BJ (cell line): Measurements from ENCODE around the gene EXD3. TPM values are rescaled to one million over a fixed set of nuclear protein-coding genes. Genes with fewer than 3 reads are reported as not detected.
"Not testable (repeated sequence)": the region's sequence is repeated elsewhere in the genome, so short reads cannot be mapped to it uniquely, and the experiment has no call there.

ENCODE experiments used
- CTCF ChIA-PET: fragments of 350-600 bp; formaldehyde crosslinking; extraction: SDS; loops from one replicate; lab custom pipeline; 2021; ENCODE audit warnings: antibody characterized with exemption, inconsistent platforms; lab: Yijun Ruan, JAX
- POLR2A ChIA-PET: fragments of 300-600 bp; sonication (Branson Sonifier 250); formaldehyde crosslinking; extraction: SDS; loops from one replicate; lab custom pipeline; 2021; ENCODE audit warnings: antibody characterized with exemption; lab: Charles Lee
- DNase-seq: peaks from one replicate; pipeline ENCODE4 v3.0.0-alpha.2; 2011; ENCODE audit warnings: low read depth
- H3K27me3 ChIP-seq: 2 replicates; pipeline ENCODE4 v1.6.0; 2011; ENCODE audit warnings: low read length; ENCODE audit not compliant: control insufficient read depth, insufficient read depth
- H3K36me3 ChIP-seq: 2 replicates; pipeline ENCODE4 v1.5.1; 2011; ENCODE audit warnings: low read length; ENCODE audit not compliant: control insufficient read depth, insufficient read depth
- H3K4me3 ChIP-seq: 2 replicates; pipeline ENCODE4 v1.5.1; 2011; ENCODE audit warnings: low read depth, mild to moderate bottlenecking, control low read depth, low read length
- CTCF ChIP-seq: IDR thresholded peaks from 2 replicates; pipeline ENCODE4 v1.5.1; 2011; ENCODE audit warnings: low read depth, mild to moderate bottlenecking, control low read depth, inconsistent platforms, low read length, moderate library complexity; ENCODE audit not compliant: insufficient read depth
- polyA minus RNA-seq: library from RNA; depleted of rRNA, polyadenylated mRNA; stranded (reverse); fragments of >200 nt; gene quantifications from 2 replicates; pipeline ENCODE4 v1.2.3, GENCODE V29; 2011; rRNA and poly(A)+ RNA removed
- polyA plus RNA-seq: library from polyadenylated mRNA; depleted of rRNA; stranded (reverse); fragments of >200 nt; gene quantifications from 2 replicates; pipeline ENCODE4 v1.2.3, GENCODE V29; 2011; rRNA removed

Gene EXD3
- polyA plus RNA-seq (4.9 and 5.4 TPM in 2 replicates), polyA minus RNA-seq (2.2 and 3.3 TPM in 2 replicates)

- TF ChIP-seq CTCF, result peak; percentile 48
- Histone ChIP-seq H3K4me3 (peak within 1 kb of the TSS; percentile 73), H3K27me3 (no peaks in the 10 kb centered on the region), H3K36me3 (no peaks in the 10 kb centered on the region)
- DNase-seq, result peak; percentile 19
- CTCF ChIA-PET, result interaction anchor here (0.5 to 3.8 kb wide), 26 partner anchors 8 to 186 kb away, joined by 3 to 27 read pairs (median 4); partner anchors contain the start of genes ENTPD8 and TOR4A
- POLR2A ChIA-PET, result interaction anchor here (0.5 kb wide), 1 partner anchor 48 kb away, joined by 3 read pairs; no protein-coding TSS in a partner anchor
These were observed at the start of gene EXD3, which contains the start of gene NOXA1 for GRCh38 chr9:137422604-137423513. EXD3 (minus strand) TSS chr9:137423162; CDS start chr9:137395357, 27,805 bp downstream. NOXA1 (plus strand) TSS chr9:137423393; CDS start chr9:137423530, 137 bp downstream.

- H3K36me3 ChIP-seq, result no peaks in the 10 kb centered on the region
- ChIA-PET POLR2A (interaction anchor here (0.7 kb wide), 1 partner anchor 48 kb away, joined by 3 read pairs; the partner anchor contains the start of gene EXD3), CTCF (no interaction called here)
- H3K27me3 ChIP-seq, result no peaks in the 10 kb centered on the region
- no peak overlapping the region for H3K4me3 ChIP-seq
- no peak for DNase-seq
- no peak for TF ChIP-seq CTCF
These were observed 47.8 kb upstream of the EXD3 start for GRCh38 chr9:137470785-137471184.

GRCh38 chr9:137467896-137468295 is 44.9 kb upstream of the EXD3 start:
- POLR2A ChIA-PET, result no interaction called here

GRCh38 chr9:137467161-137467581 is 44.2 kb upstream of the EXD3 start:
- ChIA-PET POLR2A (no interaction called here), CTCF (no interaction called here)
- TF ChIP-seq CTCF, result no peak
- no peaks in the 10 kb centered on the region for H3K36me3 ChIP-seq
- no peak for DNase-seq
- H3K4me3 ChIP-seq, result no peak overlapping the region
- H3K27me3 ChIP-seq, result no peaks in the 10 kb centered on the region

More at GRCh38 chr9:137467896-137468295, 44.9 kb upstream of the EXD3 start:
- Histone ChIP-seq H3K4me3 (no peak overlapping the region), H3K36me3 (no peaks in the 10 kb centered on the region), H3K27me3 (no peaks in the 10 kb centered on the region)
- CTCF ChIA-PET, result interaction anchor here (0.6 kb wide), 2 partner anchors 27 to 166 kb away, joined by 3 read pairs; no protein-coding TSS in a partner anchor
- no peak for DNase-seq
- TF ChIP-seq CTCF, result no peak

- CTCF ChIA-PET, DNase-seq, POLR2A ChIA-PET, H3K27me3 ChIP-seq, H3K36me3 ChIP-seq, H3K4me3 ChIP-seq: not testable (repeated sequence)
These were observed 43.6 kb upstream of the EXD3 start for GRCh38 chr9:137466389-137467085.
